Activated T-cell treated with anti-CD3 and anti-CD28 coated beads for 24 hours (primary cell): Measurements from ENCODE around the gene RASA3.

ENCODE experiments used
- DNase-seq: peaks from one replicate; pipeline ENCODE4 v3.0.0-alpha.2; 2020; ENCODE audit warnings: low read depth

Gene RASA3

GRCh38 chr13:114018461-114019055, 113.9 kb downstream of the RASA3 start:
- no peak for DNase-seq

- no peak for DNase-seq
Observed at GRCh38 chr13:114017966-114018365, 114.5 kb downstream of the RASA3 start.

DNA sequence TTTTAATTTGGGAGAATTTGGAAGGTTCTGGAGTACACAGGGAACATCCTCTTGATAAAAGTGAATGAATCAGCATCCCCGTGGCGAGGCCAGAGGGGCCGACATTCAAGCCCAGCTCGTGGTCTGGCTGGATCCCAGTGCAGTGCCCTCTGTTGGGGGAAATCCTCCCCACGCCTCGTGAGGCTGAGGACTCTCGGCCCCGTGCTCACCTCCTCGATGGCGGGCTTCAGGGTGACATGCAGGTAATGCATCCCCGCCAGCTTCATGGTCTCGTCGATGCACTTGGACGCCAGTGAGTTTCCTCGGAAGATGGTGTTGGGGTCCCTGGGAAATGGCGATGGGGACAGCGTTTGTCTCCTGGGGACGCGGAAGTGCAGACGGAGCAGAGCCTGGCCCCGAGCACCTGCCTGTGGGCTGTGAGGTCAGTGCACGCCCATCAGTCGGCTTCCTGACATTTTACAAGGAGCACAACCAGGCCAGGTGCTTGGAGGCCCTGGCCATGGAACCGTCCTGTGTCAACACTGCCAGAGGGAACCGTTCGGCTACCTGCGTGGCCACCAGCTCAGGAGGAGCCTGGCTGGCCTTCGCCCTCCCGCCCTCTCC, 115.3 kb downstream of the RASA3 start:
- no peak for DNase-seq

DNA sequence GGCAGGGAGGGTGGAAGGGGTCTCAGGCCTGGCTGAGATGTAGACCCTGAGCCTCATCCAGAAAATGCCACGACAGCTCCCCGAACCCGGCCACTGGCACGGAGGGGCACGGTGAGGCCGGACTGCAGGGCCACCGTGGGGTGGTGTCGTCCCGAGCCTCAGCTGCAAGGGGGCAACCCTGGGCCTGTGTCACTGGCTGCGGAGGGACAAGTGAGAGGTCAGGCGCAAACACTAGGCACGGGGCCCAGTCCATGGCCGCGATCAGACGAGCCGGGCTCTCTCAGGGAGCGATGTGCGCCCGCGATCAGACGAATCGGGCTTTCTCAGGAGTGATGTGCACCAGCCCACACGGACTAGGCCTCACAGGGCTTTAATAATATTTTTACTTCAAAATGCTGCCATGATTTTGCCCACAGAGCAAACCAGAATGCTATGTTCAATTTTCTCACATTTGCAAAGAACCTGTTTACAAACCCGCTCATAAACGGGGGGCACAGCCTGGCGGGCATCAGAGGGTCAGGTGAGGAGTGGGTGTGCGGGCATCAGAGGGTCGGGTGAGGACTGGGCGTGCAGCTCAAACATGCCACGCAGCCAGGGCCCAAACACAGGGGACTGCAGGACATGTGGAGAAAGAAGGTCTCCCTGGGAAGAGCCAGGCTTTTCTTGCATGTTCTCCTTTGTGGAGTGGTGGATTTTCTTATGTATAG, 115.9 kb downstream of the RASA3 start:
- no peak for DNase-seq

- DNase-seq, result no peak
Observed at GRCh38 chr13:114015969-114016295, 116.5 kb downstream of the RASA3 start.

- DNase-seq, result no peak
Observed at GRCh38 chr13:114015111-114015968, 117.1 kb downstream of the RASA3 start.

DNA sequence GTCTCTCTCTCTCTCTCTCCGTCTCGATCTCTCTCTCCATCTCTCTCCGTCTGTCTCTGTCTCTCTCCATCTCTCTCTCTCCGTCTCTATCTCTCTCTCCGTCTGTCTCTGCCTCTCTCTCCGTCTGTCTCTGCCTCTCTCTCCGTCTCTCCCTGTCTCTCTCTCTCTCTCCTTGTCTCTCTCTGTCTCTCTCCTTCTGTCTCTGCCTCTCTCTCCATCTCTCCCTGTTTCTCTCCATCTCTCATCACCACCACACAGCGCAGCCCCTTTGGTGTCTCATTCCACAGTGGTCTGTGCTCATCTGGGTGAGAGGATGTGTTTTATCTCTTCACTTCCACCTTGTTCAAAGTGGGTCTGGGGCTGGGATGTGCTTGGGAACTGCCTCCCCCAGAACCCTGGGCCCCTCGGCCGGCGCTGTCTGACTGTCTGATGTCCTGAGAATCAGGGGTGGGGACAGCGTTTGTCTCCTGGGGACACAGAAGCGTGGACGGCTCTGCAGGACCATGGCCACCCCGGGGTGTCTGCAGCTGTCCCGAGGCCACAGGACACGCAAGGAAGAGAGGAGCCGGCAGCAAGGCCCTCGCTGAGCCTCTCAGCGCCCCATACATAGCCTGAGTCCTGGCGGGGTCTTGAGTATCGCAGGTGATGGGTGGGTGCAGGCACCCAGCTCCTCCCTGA, 118.3 kb downstream of the RASA3 start:
- no peak for DNase-seq

DNA sequence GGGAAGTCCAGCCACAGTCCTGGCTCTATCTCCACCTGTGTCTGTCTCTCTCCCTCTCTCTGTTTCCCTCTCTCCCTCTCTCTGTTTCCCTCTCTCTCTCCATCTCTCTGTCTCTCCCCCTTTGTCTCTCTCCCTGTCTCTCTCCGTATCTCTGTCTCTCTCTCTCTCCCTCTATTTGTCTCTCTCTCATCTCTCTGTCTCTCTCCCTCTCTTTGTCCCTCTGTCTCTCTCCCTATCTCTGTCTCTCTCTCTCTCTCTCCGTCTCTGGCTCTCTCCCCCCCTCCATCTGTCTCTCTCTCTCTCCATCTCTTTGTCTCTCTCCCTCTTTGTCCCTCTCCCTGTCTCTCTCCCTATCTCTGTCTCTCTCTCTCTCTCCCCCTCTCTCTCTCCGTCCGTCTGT, 119.1 kb downstream of the RASA3 start:
- no peak for DNase-seq

GRCh38 chr13:114012921-114013320, 119.5 kb downstream of the RASA3 start:
- DNase-seq, result no peak

- no peak for DNase-seq
Observed at GRCh38 chr13:114012141-114012540, 120.3 kb downstream of the RASA3 start.

DNA sequence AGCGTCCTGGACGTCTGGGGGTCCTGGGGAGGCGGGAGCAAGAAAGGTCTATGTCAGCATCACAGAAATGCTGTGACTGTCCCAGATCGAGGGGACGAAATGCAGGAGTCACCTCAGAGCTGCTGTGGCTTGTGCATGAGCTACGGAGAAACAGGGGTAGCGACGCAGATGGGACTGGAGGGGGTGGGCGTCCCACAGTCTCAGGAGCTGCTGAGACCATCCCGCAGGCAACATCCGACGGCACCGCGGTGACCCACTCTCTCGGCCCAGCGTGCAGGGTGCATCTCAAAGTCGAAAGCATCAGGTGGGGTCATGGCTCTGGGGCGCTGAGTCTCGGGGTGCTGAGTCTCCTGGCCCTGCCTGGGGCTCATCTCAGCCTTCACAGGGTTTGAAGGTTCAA, 121.2 kb downstream of the RASA3 start:
- no peak for DNase-seq

DNA sequence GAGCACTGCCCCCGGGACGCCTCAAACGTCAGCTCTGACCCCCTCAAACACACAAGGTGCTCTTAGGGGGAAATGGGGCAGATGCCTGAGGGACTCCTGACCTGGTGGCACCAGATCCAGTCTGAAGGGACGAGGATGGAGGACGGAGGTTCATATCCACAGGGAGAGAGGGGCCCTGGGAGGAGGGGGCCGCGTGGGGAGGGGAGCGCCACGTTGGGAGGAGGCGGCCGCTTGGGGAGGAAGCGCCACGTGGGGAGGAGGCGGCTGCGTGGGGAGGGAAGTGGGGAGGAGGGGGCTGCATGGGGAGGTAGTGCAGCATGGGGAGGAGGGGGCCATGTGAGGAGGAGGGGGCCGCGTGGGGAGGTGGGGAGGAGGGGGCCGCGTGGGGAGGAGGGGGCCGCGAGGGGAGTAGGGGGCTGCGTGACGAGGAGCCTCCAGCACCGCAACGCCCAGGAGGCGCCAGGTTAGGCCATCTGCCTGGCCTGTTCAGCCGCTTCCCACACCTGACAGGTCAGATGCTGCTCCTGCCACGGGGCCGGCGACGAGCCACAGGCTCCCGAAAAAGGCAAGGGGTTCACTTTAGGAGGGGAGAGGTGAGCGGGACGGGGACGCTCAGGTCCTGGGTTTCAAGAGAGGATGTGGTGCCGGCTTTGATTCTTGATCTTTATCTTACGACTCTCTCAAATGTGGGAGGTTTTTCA, 121.9 kb downstream of the RASA3 start:
- no peak for DNase-seq

DNA sequence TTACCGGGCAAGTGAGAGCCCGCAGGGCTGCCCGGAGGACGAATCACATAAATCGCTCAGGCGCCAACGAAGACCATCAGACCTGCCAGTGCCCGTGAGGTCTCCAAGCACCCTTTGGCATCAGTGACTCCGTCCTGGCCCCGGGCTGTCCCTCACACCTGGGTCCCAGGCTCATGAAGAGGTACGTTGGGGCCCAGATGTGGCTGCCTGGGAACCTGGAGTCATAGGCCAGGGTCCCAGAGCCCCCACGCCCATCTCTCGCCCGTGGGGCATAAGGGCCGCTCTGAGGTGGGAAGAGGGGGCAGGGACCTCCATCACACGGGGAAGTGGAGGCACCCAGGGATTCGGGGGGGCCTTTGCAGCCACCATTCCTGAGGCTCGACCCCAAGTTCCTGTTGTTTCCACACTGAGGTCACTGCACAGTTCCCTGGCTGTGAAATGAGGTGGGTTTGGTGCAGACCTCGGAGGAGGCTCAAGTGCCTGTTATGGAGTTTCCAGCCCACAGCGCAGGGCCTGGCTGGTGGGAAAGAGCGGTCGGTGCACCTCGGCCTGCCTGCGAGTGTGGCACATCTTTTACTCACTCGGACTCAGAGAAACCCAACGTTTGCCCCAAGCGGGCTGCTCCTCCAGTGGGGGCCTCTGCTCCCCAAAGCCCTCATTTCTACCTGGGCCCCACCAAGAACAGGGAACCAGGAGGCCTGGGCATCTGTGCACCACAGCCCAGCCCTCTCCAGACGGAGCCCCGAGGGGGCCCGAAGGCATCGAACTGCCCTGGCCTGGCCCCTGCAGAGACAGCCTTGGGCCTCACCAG, 122.6 kb downstream of the RASA3 start:
- no peak for DNase-seq

DNA sequence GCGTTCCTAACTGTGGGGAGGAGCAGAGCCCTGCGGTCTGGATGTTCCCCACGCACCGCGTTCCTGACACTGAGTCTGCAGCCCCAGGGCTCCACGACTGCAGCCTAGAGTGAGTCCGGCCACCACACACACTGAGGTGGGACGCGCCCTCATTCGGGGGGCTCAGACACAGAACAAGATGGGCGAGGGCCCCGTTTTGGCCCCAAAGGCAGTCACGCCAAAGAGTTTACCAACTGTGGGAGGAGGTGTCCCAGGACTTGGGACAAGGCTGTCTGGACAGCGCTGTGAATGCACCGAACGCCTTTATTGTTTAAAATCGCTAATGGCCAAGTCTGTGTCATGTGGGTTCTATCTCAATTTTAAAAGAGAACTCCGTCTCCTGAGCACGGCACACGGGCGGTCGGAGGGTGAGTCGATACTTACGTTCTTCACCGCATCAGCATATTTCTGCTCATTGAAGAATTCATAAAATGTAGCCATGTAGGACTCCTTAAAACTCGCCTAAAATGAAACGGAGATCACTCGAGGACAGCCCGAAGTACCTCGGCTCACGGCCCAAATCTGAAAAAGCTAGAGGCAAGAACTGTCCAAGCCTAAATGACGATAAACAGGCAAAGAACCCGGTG, 123.3 kb downstream of the RASA3 start:
- DNase-seq, result no peak

DNA sequence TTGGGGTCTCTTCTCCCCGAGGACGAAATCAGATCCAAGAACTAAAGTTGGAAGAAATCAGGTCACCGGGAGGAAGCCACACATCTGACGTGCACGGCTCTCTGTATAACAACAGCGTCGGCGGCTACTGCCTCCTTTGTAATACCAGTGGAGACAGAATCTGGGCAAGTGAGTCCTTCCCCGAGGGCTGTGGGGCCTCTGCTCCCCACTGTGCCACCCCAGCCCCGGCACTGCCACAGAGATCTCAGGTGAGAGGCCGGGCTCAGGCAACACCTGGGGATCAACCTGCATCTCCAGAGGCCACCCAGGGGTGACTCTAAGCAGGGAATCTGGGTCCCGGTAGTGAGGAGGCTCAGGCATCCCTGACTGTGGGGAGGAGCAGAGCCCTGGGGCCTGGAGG, 124.9 kb downstream of the RASA3 start:
- DNase-seq, result no peak

DNA sequence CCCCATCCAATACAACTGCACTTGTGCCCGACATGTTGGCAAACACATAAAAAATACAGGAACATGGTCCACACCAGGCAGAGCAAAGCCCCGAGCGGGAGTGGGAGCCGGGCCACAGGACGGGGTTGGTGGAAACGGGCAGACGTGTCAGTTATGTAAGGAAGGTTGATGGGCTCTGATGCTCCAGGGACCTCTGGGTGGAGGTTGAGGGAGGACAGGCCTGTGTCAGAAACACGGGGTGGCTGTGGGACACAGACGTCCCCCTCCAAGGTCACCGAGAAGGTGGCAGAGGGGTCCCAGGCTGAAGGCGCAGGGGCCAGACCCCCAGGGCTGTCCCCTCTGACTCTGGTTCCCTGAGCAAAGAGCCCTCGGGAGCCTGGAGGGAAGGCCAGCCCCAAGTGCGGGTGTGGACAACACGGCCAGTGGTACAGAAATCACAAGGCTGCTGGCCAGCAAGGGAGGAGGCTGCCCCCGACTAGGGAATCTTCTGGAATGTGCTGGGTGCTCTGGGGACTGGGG, 127.2 kb downstream of the RASA3 start:
- no peak for DNase-seq

GRCh38 chr13:114004420-114005205, 127.8 kb downstream of the RASA3 start:
- no peak for DNase-seq

GRCh38 chr13:114002771-114003321, 129.6 kb downstream of the RASA3 start:
- no peak for DNase-seq

GRCh38 chr13:114002009-114002544, 130.3 kb downstream of the RASA3 start:
- DNase-seq, result no peak
